Nephron (organoid): Measurements from ENCODE around the gene AKR1C3.
"Not testable (repeated sequence)": the region's sequence is repeated elsewhere in the genome, so short reads cannot be mapped to it uniquely, and the experiment has no call there.

ENCODE experiments used
- H3K27ac Mint-ChIP-seq, 3 experiments: 2 replicates each; pipeline ENCODE4 v1.8.0; 2020; ENCODE audit warnings: mixed read lengths in 3 of 3, mild to moderate bottlenecking in 2 of 3, moderate library complexity in 1 of 3
- H3K27me3 Mint-ChIP-seq: 2 replicates; pipeline ENCODE4 v1.8.0; 2021; ENCODE audit warnings: low read depth, mild to moderate bottlenecking, moderate library complexity, mixed read lengths
- H3K36me3 Mint-ChIP-seq: 2 replicates; pipeline ENCODE4 v1.8.0; 2020; ENCODE audit warnings: low read depth, mixed read lengths
- H3K4me1 Mint-ChIP-seq: 2 replicates; pipeline ENCODE4 v1.8.0; 2020; ENCODE audit warnings: mixed read lengths
- H3K4me3 Mint-ChIP-seq, 3 experiments: 2 replicates each; pipeline ENCODE4 v1.8.0; 2020; ENCODE audit warnings: mild to moderate bottlenecking in 3 of 3, mixed read lengths in 3 of 3, moderate library complexity in 2 of 3
- H3K9me3 Mint-ChIP-seq: 2 replicates; pipeline ENCODE4 v1.8.0; 2020; ENCODE audit warnings: mixed read lengths
- CTCF ChIP-seq, 3 experiments: fragments of 200-600 bp; sonication (generic); IDR thresholded peaks; one replicate each; pipeline ENCODE4 v1.5.0; 2021; ENCODE audit warnings: antibody characterized with exemption in 3 of 3; ENCODE audit not compliant: unreplicated experiment in 3 of 3

AKR1C3 gene

DNA sequence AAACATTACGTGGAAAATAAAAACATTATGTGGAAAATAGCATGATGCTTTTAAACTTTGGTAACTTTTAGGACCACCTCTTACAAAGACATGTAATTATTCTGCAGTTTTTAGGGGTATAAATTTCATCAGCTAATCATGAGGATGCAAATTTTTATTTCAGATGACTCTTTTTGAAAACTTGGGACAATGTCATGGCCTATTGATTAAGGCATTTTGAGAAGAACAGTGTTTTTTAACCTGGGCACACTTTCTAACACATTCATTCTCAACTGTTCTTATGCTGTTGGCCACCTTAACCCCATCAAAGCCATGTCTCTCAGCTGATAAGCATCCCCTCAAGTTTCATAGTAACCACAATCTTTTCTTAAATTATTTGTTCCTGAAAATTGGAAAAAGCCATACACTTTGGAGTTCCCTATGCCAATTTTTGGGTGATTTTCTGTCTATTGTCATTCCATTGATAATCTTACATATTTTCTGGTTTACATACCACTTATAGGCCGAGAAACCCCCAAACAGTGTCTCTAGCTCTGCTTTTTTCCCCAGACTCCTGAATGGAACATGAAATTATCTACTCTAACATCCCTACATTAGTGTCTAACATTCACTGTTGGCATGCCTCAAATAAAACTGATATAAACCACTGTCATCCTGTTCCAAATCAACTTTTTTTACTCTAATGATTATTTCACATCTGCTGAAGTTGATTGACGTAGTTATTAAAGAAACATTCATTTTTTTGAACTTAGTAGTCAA, 14.6 kb downstream of the AKR1C3 start:
- H3K9me3 Mint-ChIP-seq: peaks cover 12% of the 10 kb centered on the region
- H3K4me3 Mint-ChIP-seq: no peak overlapping the region
- no peak for TF ChIP-seq CTCF (IDR thresholded peaks at IDR 0.05; ENCODE audit: unreplicated experiment in 3 of 3)

GRCh38 chr10:5109861-5110260, 15.6 kb downstream of the AKR1C3 start:
- not testable (repeated sequence) for H3K4me1 Mint-ChIP-seq, H3K27me3 Mint-ChIP-seq, H3K27ac Mint-ChIP-seq, H3K36me3 Mint-ChIP-seq, H3K4me3 Mint-ChIP-seq
- H3K9me3 Mint-ChIP-seq: peaks cover 14% of the 10 kb centered on the region

More for the DNA sequence above, 14.6 kb downstream of the AKR1C3 start:
- Mint-ChIP-seq H3K36me3 (peaks cover 7% of the 10 kb centered on the region), H3K27me3 (no peaks in the 10 kb centered on the region), H3K4me1 (no peaks in the 10 kb centered on the region), H3K27ac (no peak overlapping the region)

DNA sequence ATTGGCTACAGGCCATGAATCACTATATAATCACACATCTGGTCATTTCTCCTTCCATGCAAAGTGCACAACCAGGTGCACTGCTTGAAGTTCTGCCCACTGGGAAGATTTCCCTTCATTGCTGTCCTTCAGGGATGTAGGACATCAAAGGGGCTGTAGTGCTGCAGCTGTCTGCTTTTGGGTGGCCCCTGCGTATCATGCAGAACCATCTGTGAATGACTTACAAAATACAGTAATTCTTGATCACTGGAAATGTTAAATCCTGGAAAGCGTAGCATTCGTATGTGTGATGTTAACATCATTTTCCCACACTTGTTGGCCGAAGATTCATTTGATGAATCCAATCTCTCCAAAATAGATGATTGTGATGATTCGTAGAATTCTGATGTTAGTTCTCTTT, 22.4 kb downstream of the AKR1C3 start:
- Mint-ChIP-seq H3K36me3 (no peaks in the 10 kb centered on the region), H3K4me3 (no peak overlapping the region), H3K27me3 (no peaks in the 10 kb centered on the region), H3K4me1 (no peaks in the 10 kb centered on the region), H3K9me3 (peaks cover 28% of the 10 kb centered on the region), H3K27ac (no peak overlapping the region)
- TF ChIP-seq CTCF (IDR thresholded peaks at IDR 0.05; ENCODE audit: unreplicated experiment in 3 of 3): no peak

DNA sequence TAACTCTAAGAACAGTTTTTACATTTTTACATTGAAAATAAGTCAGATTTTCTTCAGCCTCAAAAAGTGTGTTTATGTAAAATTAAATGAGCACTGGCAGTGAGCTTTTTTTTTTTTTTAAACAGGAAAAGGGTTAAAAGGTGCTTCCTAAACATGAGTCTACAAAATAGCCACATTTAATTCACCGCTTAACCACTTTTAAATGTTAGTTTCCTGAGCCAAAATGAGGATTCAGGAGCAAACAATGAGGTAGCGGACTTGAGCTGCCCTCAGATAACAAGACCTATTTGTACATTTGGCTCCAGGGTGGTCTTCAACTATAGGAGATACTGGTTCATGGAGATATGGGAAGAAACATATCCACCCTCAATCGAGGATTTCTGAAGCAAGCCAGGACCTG, 22.8 kb downstream of the AKR1C3 start:
- no peaks in the 10 kb centered on the region for H3K27me3 Mint-ChIP-seq
- no peak overlapping the region for H3K4me3 Mint-ChIP-seq
- H3K4me1 Mint-ChIP-seq: no peaks in the 10 kb centered on the region
- no peak overlapping the region for H3K27ac Mint-ChIP-seq
- H3K36me3 Mint-ChIP-seq: no peaks in the 10 kb centered on the region
- no peak for TF ChIP-seq CTCF (IDR thresholded peaks at IDR 0.05; ENCODE audit: unreplicated experiment in 3 of 3)
- peaks cover 28% of the 10 kb centered on the region for H3K9me3 Mint-ChIP-seq

DNA sequence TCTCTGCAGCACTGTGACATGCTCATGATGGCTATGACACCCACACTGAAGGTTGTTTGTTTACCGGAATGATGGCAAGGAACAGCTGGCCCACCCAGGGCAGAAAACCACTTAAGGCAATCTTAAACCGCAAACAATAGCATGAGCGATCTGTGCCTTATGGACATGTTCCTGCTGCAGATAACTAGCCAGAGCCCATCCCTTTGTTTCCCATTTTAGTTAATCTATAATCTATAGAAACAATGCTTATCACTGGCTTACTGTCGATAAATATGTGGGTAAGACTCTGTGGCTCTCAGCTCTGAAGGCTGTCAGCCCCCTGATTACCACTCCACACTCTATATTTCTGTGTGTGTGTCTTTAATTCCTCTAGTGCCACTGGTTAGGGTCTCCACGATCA, 25.8 kb downstream of the AKR1C3 start:
- H3K4me1 Mint-ChIP-seq, H3K27me3 Mint-ChIP-seq, H3K4me3 Mint-ChIP-seq, H3K27ac Mint-ChIP-seq, H3K36me3 Mint-ChIP-seq: not testable (repeated sequence)
- peaks cover 25% of the 10 kb centered on the region for H3K9me3 Mint-ChIP-seq

GRCh38 chr10:5123886-5124285, 29.7 kb downstream of the AKR1C3 start:
- Mint-ChIP-seq H3K27me3 (peaks cover 4% of the 10 kb centered on the region), H3K36me3 (no peaks in the 10 kb centered on the region), H3K4me3 (no peak overlapping the region), H3K27ac (no peak overlapping the region), H3K4me1 (no peaks in the 10 kb centered on the region), H3K9me3 (peaks cover 17% of the 10 kb centered on the region)
- no peak for TF ChIP-seq CTCF (IDR thresholded peaks at IDR 0.05; ENCODE audit: unreplicated experiment in 3 of 3)

DNA sequence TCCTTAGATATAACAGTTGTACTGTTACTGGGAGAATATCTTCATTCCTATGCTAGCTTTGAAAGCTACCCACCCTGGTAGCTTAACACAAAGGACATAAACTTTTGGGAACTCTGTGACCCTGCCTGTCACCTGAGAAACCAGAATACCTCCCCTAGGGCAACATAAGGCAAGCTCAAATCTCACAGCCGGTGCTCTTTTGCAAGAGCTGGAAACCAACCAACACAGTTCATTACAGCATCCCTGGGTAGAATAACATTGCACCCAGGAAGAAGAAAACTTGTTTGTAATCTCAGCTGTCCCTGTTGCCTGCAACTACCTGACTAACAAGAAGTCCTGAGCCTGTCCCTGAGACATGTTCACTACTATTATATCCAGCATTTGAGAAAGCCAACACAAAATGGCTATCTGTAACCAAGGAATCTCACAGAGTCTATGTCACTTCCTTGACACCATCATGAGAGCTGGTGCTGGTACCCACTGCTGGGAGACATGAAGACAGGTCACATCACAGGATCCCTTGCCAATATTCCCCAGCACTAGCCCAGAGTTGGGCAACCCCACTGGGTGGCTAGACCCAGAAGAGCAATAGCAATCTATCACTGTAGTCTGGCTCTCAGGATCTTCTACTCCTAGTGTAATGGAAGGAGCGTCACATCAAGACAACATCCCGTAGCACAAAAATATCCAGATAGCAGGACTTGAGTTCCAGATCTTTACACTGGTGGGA, 31.3 kb downstream of the AKR1C3 start:
- Mint-ChIP-seq H3K4me1 (no peaks in the 10 kb centered on the region), H3K4me3 (no peak overlapping the region)

More for the DNA sequence above, 31.3 kb downstream of the AKR1C3 start:
- H3K36me3 Mint-ChIP-seq: no peaks in the 10 kb centered on the region
- H3K27ac Mint-ChIP-seq: no peak overlapping the region
- peaks cover 8% of the 10 kb centered on the region for H3K27me3 Mint-ChIP-seq
- no peak for TF ChIP-seq CTCF (IDR thresholded peaks at IDR 0.05; ENCODE audit: unreplicated experiment in 3 of 3)
- H3K9me3 Mint-ChIP-seq: peaks cover 18% of the 10 kb centered on the region
